Measurements from ENCODE around the gene HAUS7.

- no peak for TF ChIP-seq CTCF (IDR thresholded peaks at IDR 0.05)
- no peak for TF ChIP-seq EZH2phosphoT487 (IDR thresholded peaks at IDR 0.05)
These were observed 23.3 kb downstream of the HAUS7 start for GRCh38 chrX:153446950-153447580.
